OCI-LY3 (cell line): ENCODE results near the gene DNAH1.

Experiments
- H2AFZ ChIP-seq: fragments of 200-600, 300-600 bp; shearing (Covaris generic); 2 replicates; pipeline ENCODE4 v1.6.0; 2014; ENCODE audit warnings: antibody characterized with exemption, low read depth, low read length
- H3K27ac ChIP-seq: fragments of 200-600, 300-600 bp; sonication (generic); 2 replicates; pipeline ENCODE4 v1.5.1; 2014; ENCODE audit warnings: mild to moderate bottlenecking, low read length, moderate library complexity, mixed read lengths
- H3K27me3 ChIP-seq: fragments of 200-600, 300-600 bp; sonication (generic); 2 replicates; pipeline ENCODE4 v1.6.1; 2014; ENCODE audit warnings: low read depth, low read length, mixed read lengths
- H3K36me3 ChIP-seq: fragments of 200-600, 300-600 bp; sonication (generic); replicated peaks from 2 replicates; pipeline ENCODE3; 2014; ENCODE audit warnings: low read depth, low read length, mixed read lengths
- H3K4me1 ChIP-seq: fragments of 300-600, 200-600 bp; sonication (generic); 2 replicates; pipeline ENCODE4 v1.6.1; 2014; ENCODE audit warnings: low read length, mixed read lengths
- H3K4me2 ChIP-seq: fragments of 200-600, 300-600 bp; sonication (generic); 2 replicates; pipeline ENCODE4 v1.6.1; 2014; ENCODE audit warnings: low read length, mixed read lengths
- H3K4me3 ChIP-seq: fragments of 300-600, 200-600 bp; sonication (generic); 2 replicates; pipeline ENCODE4 v1.5.1; 2014; ENCODE audit warnings: antibody characterized with exemption, mild to moderate bottlenecking, low read length, moderate library complexity
- H3K79me2 ChIP-seq: fragments of 300-600, 200-600 bp; shearing (Covaris generic); 2 replicates; pipeline ENCODE4 v1.6.1; 2014; ENCODE audit warnings: mild to moderate bottlenecking, low read length, mixed read lengths
- H3K9ac ChIP-seq: fragments of 300-600, 200-600 bp; shearing (Covaris generic); 2 replicates; pipeline ENCODE4 v1.6.0; 2014; ENCODE audit warnings: mild to moderate bottlenecking, low read length, moderate library complexity
- H3K9me3 ChIP-seq: fragments of 200-600, 300-600 bp; shearing (Covaris generic); 2 replicates; pipeline ENCODE4 v1.6.1; 2014; ENCODE audit warnings: low read length, mixed read lengths; ENCODE audit not compliant: insufficient read depth
- H4K20me1 ChIP-seq: fragments of 200-600, 300-600 bp; sonication (generic); 2 replicates; pipeline ENCODE4 v1.6.1; 2016; ENCODE audit warnings: low read length, mixed read lengths; ENCODE audit not compliant: insufficient read depth
- CTCF ChIP-seq: fragments of 200-600, 300-600 bp; sonication (generic); IDR thresholded peaks from 2 replicates; pipeline ENCODE4 v1.5.1; 2014; ENCODE audit warnings: antibody characterized with exemption, low read length, low read depth
- EZH2phosphoT487 ChIP-seq: fragments of 200-600 bp; shearing (Covaris generic); IDR thresholded peaks from 2 replicates; pipeline ENCODE4 v1.6.1; 2018; ENCODE audit warnings: antibody characterized with exemption, mixed run types, low read depth

Gene DNAH1

GRCh38 chr3:52393131-52393807 is 77.2 kb downstream of the DNAH1 start:
- no peak overlapping the region for H3K4me3 ChIP-seq
- H3K9ac ChIP-seq, result no peak overlapping the region
- H3K36me3 ChIP-seq, result no peaks in the 10 kb centered on the region
- H3K4me1 ChIP-seq, result peaks cover 4% of the 10 kb centered on the region; the same call in 1 of the 2 replicates
- H3K27ac ChIP-seq, result no peak overlapping the region
- no peak overlapping the region for H3K4me2 ChIP-seq
- H2AFZ ChIP-seq, result no peak overlapping the region
- TF ChIP-seq EZH2phosphoT487, result no peak
- no peak for TF ChIP-seq CTCF
- no peaks in the 10 kb centered on the region for H3K79me2 ChIP-seq
- no peaks in the 10 kb centered on the region for H4K20me1 ChIP-seq
- no peaks in the 10 kb centered on the region for H3K27me3 ChIP-seq
- no peaks in the 10 kb centered on the region for H3K9me3 ChIP-seq

- Histone ChIP-seq H3K27me3 (no peaks in the 10 kb centered on the region), H3K4me1 (peaks cover 4% of the 10 kb centered on the region; the same call in 1 of the 2 replicates), H3K36me3 (no peaks in the 10 kb centered on the region), H3K79me2 (no peaks in the 10 kb centered on the region), H3K4me3 (no peak overlapping the region), H3K4me2 (no peak overlapping the region), H2AFZ (no peak overlapping the region), H3K9ac (no peak overlapping the region), H3K27ac (no peak overlapping the region), H3K9me3 (no peaks in the 10 kb centered on the region), H4K20me1 (no peaks in the 10 kb centered on the region)
- TF ChIP-seq EZH2phosphoT487 (no peak), CTCF (no peak)
These were observed 78.0 kb downstream of the DNAH1 start for GRCh38 chr3:52393959-52394670.

- no peak overlapping the region for H2AFZ ChIP-seq
- H3K27me3 ChIP-seq, result no peaks in the 10 kb centered on the region
- no peaks in the 10 kb centered on the region for H4K20me1 ChIP-seq
- no peak overlapping the region for H3K27ac ChIP-seq
- no peak overlapping the region for H3K9ac ChIP-seq
- no peak overlapping the region for H3K4me3 ChIP-seq
- no peaks in the 10 kb centered on the region for H3K9me3 ChIP-seq
- no peaks in the 10 kb centered on the region for H3K79me2 ChIP-seq
- H3K4me1 ChIP-seq, result peaks cover 4% of the 10 kb centered on the region; the same call in 1 of the 2 replicates
- no peak for TF ChIP-seq CTCF
- no peak for TF ChIP-seq EZH2phosphoT487
- H3K36me3 ChIP-seq, result peaks cover 4% of the 10 kb centered on the region
- no peak overlapping the region for H3K4me2 ChIP-seq
These were observed 78.8 kb downstream of the DNAH1 start for GRCh38 chr3:52394751-52395502.

- H3K9ac ChIP-seq, result no peak overlapping the region
- no peak overlapping the region for H3K27ac ChIP-seq
- H2AFZ ChIP-seq, result no peak overlapping the region
- peaks cover 7% of the 10 kb centered on the region for H3K36me3 ChIP-seq
- H3K79me2 ChIP-seq, result no peaks in the 10 kb centered on the region
- H3K9me3 ChIP-seq, result no peaks in the 10 kb centered on the region
- no peaks in the 10 kb centered on the region for H3K27me3 ChIP-seq
- no peaks in the 10 kb centered on the region for H4K20me1 ChIP-seq
- no peak overlapping the region for H3K4me2 ChIP-seq
- H3K4me1 ChIP-seq, result peaks cover 4% of the 10 kb centered on the region; the same call in 1 of the 2 replicates
- TF ChIP-seq CTCF (no peak), EZH2phosphoT487 (no peak)
- H3K4me3 ChIP-seq, result no peak overlapping the region
These were observed 79.4 kb downstream of the DNAH1 start for GRCh38 chr3:52395503-52395865.
